Erythroblast (primary cell): Measurements from ENCODE around the gene OVOL1.

Experiments used
- GATA1 ChIP-seq: IDR thresholded peaks from 2 replicates; pipeline ENCODE4 v1.6.1; 2011; ENCODE audit warnings: low read depth, mild to moderate bottlenecking, control low read depth, low read length, moderate library complexity
- POLR2A ChIP-seq: IDR thresholded peaks from 2 replicates; pipeline ENCODE4 v1.6.1; 2011; ENCODE audit warnings: mild to moderate bottlenecking, low read length

GRCh38 chr11:65798882-65799281 lies 12.0 kb downstream of the OVOL1 start:
- TF ChIP-seq POLR2A = no peak
- TF ChIP-seq GATA1 = no peak
